HTERT RPE-1 (cell line): ENCODE results near the gene CMIP.

Experiments used
- in situ Hi-C: fragments of 300-500 bp; cut with MboI; formaldehyde crosslinking; loops from 4 replicates; pipeline ENCODE4 v1.14.3; 2020; ENCODE audit warnings: low sequenced_read_pairs

CMIP gene

GRCh38 chr16:81473969-81474959 is 29.7 kb downstream of the CMIP start:
- in situ Hi-C loops = no loop called here

GRCh38 chr16:81477697-81478693 is 33.4 kb downstream of the CMIP start:
- in situ Hi-C loops = no loop called here

- in situ Hi-C loops = no loop called here
These were observed 34.4 kb downstream of the CMIP start for GRCh38 chr16:81478876-81479511.

- in situ Hi-C loops = no loop called here
These were observed 36.1 kb downstream of the CMIP start for GRCh38 chr16:81480606-81481206.

GRCh38 chr16:81481207-81481821 is 36.7 kb downstream of the CMIP start:
- in situ Hi-C loops = no loop called here

- in situ Hi-C loops = no loop called here
These were observed 37.9 kb downstream of the CMIP start for GRCh38 chr16:81482329-81483063.

GRCh38 chr16:81483064-81483969 is 38.7 kb downstream of the CMIP start:
- in situ Hi-C loops = no loop called here

- in situ Hi-C loops = no loop called here
These were observed 39.5 kb downstream of the CMIP start for GRCh38 chr16:81483970-81484595.

- in situ Hi-C loops = no loop called here
These were observed 40.5 kb downstream of the CMIP start for GRCh38 chr16:81484908-81485624.

GRCh38 chr16:81485824-81486539 is 41.4 kb downstream of the CMIP start:
- in situ Hi-C loops = no loop called here

GRCh38 chr16:81486540-81487061 is 42.0 kb downstream of the CMIP start:
- in situ Hi-C loops = no loop called here

- in situ Hi-C loops = no loop called here
These were observed 42.7 kb downstream of the CMIP start for GRCh38 chr16:81487301-81487720.

GRCh38 chr16:81488687-81489411 is 44.2 kb downstream of the CMIP start:
- in situ Hi-C loops = no loop called here

- in situ Hi-C loops = no loop called here
These were observed 45.1 kb downstream of the CMIP start for GRCh38 chr16:81489547-81490267.
